ENCODE data around the gene GSG1. TPM values are rescaled to one million over a fixed set of nuclear protein-coding genes. Genes with fewer than 3 reads are reported as not detected.

Gene GSG1
- total RNA-seq, 1 donor, result not detected

GRCh38 chr12:13102461-13103195 is 839 bp downstream of the GSG1 start:
- Histone ChIP-seq H3K4me1 (ENCODE audit: insufficient read depth, low read length) (peaks cover 52% of the 10 kb centered on the region), H3K9me3 (ENCODE audit: low read depth, low read length) (no peaks in the 10 kb centered on the region), H3K4me3 (ENCODE audit: low read length) (no peak overlapping the region), H3K27me3 (ENCODE audit: insufficient read depth, low read length) (no peaks in the 10 kb centered on the region)

GRCh38 chr12:13101821-13102375 is 1.6 kb downstream of the GSG1 start:
- Histone ChIP-seq H3K4me3 (ENCODE audit: low read length) (peak overlapping the region; percentile 51), H3K4me1 (ENCODE audit: insufficient read depth, low read length) (peaks cover 58% of the 10 kb centered on the region), H3K9me3 (ENCODE audit: low read depth, low read length) (no peaks in the 10 kb centered on the region), H3K27me3 (ENCODE audit: insufficient read depth, low read length) (no peaks in the 10 kb centered on the region)

GRCh38 chr12:13100882-13101769 is 2.3 kb downstream of the GSG1 start:
- H3K27me3 ChIP-seq (ENCODE audit: insufficient read depth, low read length), result no peaks in the 10 kb centered on the region
- no peaks in the 10 kb centered on the region for H3K9me3 ChIP-seq (ENCODE audit: low read depth, low read length)
- peaks cover 60% of the 10 kb centered on the region for H3K4me1 ChIP-seq (ENCODE audit: insufficient read depth, low read length)
- peak overlapping the region; percentile 51 for H3K4me3 ChIP-seq (ENCODE audit: low read length)

GRCh38 chr12:13100605-13100881 is 2.9 kb downstream of the GSG1 start:
- Histone ChIP-seq H3K27me3 (ENCODE audit: insufficient read depth, low read length) (no peaks in the 10 kb centered on the region), H3K9me3 (ENCODE audit: low read depth, low read length) (no peaks in the 10 kb centered on the region), H3K4me3 (ENCODE audit: low read length) (peak overlapping the region; percentile 36), H3K4me1 (ENCODE audit: insufficient read depth, low read length) (peaks cover 60% of the 10 kb centered on the region)

- Histone ChIP-seq H3K4me1 (ENCODE audit: insufficient read depth, low read length) (peaks cover 60% of the 10 kb centered on the region), H3K4me3 (ENCODE audit: low read length) (no peak overlapping the region), H3K27me3 (ENCODE audit: insufficient read depth, low read length) (no peaks in the 10 kb centered on the region), H3K9me3 (ENCODE audit: low read depth, low read length) (no peaks in the 10 kb centered on the region)
Observed at GRCh38 chr12:13099844-13100604, 3.4 kb downstream of the GSG1 start.

- H3K9me3 ChIP-seq (ENCODE audit: low read depth, low read length), result no peaks in the 10 kb centered on the region
- no peak overlapping the region for H3K4me3 ChIP-seq (ENCODE audit: low read length)
- H3K4me1 ChIP-seq (ENCODE audit: insufficient read depth, low read length), result peaks cover 57% of the 10 kb centered on the region
- H3K27me3 ChIP-seq (ENCODE audit: insufficient read depth, low read length), result no peaks in the 10 kb centered on the region
Observed at GRCh38 chr12:13099066-13099843, 4.2 kb downstream of the GSG1 start.

- Histone ChIP-seq H3K4me3 (ENCODE audit: low read length) (peak overlapping the region; percentile 44), H3K27me3 (ENCODE audit: insufficient read depth, low read length) (no peaks in the 10 kb centered on the region), H3K9me3 (ENCODE audit: low read depth, low read length) (no peaks in the 10 kb centered on the region), H3K4me1 (ENCODE audit: insufficient read depth, low read length) (peaks cover 52% of the 10 kb centered on the region)
Observed at GRCh38 chr12:13097491-13098011, 5.9 kb downstream of the GSG1 start.

- no peak overlapping the region for H3K4me3 ChIP-seq (ENCODE audit: low read length)
- H3K4me1 ChIP-seq (ENCODE audit: insufficient read depth, low read length), result peaks cover 36% of the 10 kb centered on the region
- H3K9me3 ChIP-seq (ENCODE audit: low read depth, low read length), result no peaks in the 10 kb centered on the region
- no peaks in the 10 kb centered on the region for H3K27me3 ChIP-seq (ENCODE audit: insufficient read depth, low read length)
Observed at GRCh38 chr12:13095266-13095995, 8.0 kb downstream of the GSG1 start.

- H3K27me3 ChIP-seq (ENCODE audit: insufficient read depth, low read length), result no peaks in the 10 kb centered on the region
- H3K9me3 ChIP-seq (ENCODE audit: low read depth, low read length), result no peaks in the 10 kb centered on the region
- no peak overlapping the region for H3K4me3 ChIP-seq (ENCODE audit: low read length)
- H3K4me1 ChIP-seq (ENCODE audit: insufficient read depth, low read length), result peaks cover 28% of the 10 kb centered on the region
Observed at GRCh38 chr12:13094367-13094766, 9.1 kb downstream of the GSG1 start.

GRCh38 chr12:13093848-13094220 is 9.6 kb downstream of the GSG1 start:
- no peaks in the 10 kb centered on the region for H3K9me3 ChIP-seq (ENCODE audit: low read depth, low read length)
- no peak overlapping the region for H3K4me3 ChIP-seq (ENCODE audit: low read length)
- H3K4me1 ChIP-seq (ENCODE audit: insufficient read depth, low read length), result peaks cover 22% of the 10 kb centered on the region
- no peaks in the 10 kb centered on the region for H3K27me3 ChIP-seq (ENCODE audit: insufficient read depth, low read length)

- no peaks in the 10 kb centered on the region for H3K9me3 ChIP-seq (ENCODE audit: low read depth, low read length)
- H3K4me1 ChIP-seq (ENCODE audit: insufficient read depth, low read length), result peaks cover 17% of the 10 kb centered on the region
- no peaks in the 10 kb centered on the region for H3K27me3 ChIP-seq (ENCODE audit: insufficient read depth, low read length)
- no peak overlapping the region for H3K4me3 ChIP-seq (ENCODE audit: low read length)
Observed at GRCh38 chr12:13093191-13093847, 10.1 kb downstream of the GSG1 start.

GRCh38 chr12:13091832-13092231 is 11.6 kb downstream of the GSG1 start:
- no peaks in the 10 kb centered on the region for H3K27me3 ChIP-seq (ENCODE audit: insufficient read depth, low read length)

GRCh38 chr12:13090054-13090453 is 13.4 kb downstream of the GSG1 start:
- Histone ChIP-seq H3K27me3 (ENCODE audit: insufficient read depth, low read length) (no peaks in the 10 kb centered on the region), H3K4me3 (ENCODE audit: low read length) (no peak overlapping the region), H3K4me1 (ENCODE audit: insufficient read depth, low read length) (peaks cover 2% of the 10 kb centered on the region), H3K9me3 (ENCODE audit: low read depth, low read length) (no peaks in the 10 kb centered on the region)

More at GRCh38 chr12:13091832-13092231, 11.6 kb downstream of the GSG1 start:
- Histone ChIP-seq H3K4me3 (ENCODE audit: low read length) (no peak overlapping the region), H3K4me1 (ENCODE audit: insufficient read depth, low read length) (peaks cover 4% of the 10 kb centered on the region), H3K9me3 (ENCODE audit: low read depth, low read length) (no peaks in the 10 kb centered on the region)

Measured in mononuclear cell (primary cell).